ENCODE data around the gene LHX3. TPM values are rescaled to one million over a fixed set of nuclear protein-coding genes. Genes with fewer than 3 reads are reported as not detected.

LHX3 gene
- polyA plus RNA-seq, 2 of the 4 experiments (the other 2 are of a cell fraction), result 0.03 TPM; not detected in 1

DNA sequence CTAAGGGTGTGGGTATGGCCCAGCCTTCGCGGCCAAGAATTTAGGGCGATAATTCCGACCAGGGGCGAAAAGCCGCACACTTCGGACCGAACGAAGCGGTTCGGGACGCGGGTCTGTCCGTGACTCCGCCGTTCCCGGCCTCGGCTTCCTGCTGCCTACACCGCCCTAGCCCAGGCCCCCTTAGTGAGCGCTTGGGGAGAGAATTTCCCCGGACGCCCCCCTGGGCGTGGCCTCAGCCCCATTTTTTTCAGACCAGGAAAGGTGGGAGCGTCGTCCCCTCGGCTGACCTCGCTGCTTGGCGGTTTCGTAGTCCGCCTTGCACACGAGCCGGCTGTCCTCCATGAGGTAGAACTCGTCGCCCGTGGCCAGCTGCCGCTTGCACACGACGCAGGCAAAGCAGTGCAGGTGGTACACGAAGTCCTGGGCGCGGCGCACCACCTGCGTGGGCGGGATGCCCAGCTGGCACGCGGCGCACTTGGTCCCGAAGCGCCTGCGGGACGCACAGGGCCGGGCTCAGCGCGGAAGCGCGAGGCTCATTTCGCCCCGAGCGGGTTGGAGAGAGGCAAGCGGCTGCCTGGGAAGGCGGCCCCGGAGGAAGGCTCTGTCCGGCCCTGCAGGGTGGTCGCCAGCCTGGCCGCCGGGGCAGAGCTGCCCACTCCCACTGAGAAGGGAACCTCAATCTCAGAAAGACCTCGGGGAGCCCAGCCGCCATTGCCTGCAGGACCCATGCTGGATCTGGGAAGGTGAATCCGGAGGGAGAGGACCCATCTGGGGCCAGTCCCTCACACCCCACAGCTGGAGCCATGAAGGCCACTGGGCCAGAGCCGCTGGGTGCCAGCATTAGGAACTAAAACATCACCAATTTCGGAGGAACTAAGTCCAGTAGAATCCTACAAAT, 5.3 kb downstream of the LHX3 start:
- TF ChIP-seq KDM5A (IDR thresholded peaks at IDR 0.05) (no peak), CEBPB (IDR thresholded peaks at IDR 0.05) (no peak), JUN (IDR thresholded peaks at IDR 0.05) (no peak), PHF8 (IDR thresholded peaks at IDR 0.05; ENCODE audit: borderline replicate concordance, low read depth) (no peak)
- TF ChIP-seq, protein P1, sequence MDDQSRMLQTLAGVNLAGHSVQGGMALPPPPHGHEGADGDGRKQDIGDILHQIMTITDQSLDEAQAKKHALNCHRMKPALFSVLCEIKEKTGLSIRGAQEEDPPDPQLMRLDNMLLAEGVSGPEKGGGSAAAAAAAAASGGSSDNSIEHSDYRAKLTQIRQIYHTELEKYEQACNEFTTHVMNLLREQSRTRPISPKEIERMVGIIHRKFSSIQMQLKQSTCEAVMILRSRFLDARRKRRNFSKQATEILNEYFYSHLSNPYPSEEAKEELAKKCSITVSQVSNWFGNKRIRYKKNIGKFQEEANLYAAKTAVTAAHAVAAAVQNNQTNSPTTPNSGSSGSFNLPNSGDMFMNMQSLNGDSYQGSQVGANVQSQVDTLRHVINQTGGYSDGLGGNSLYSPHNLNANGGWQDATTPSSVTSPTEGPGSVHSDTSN (IDR thresholded peaks at IDR 0.05), result no peak
- ChIA-PET POLR2A (no interaction called here), CTCF (no interaction called here)
- 69% methylated on average over 63 of the region's 71 CpGs for WGBS (ENCODE audit: missing lambda C conversion rate)
- FAIRE-seq (no peak), DNase-seq (ENCODE audit: low read depth in 1 of 2, low spot score in 1 of 2) (no peak), ATAC-seq (no peak)
- Histone ChIP-seq H3K4me3 (no peak overlapping the region), H3K4me1 (peaks cover 10% of the 10 kb centered on the region; the same call in 1 of the 3 replicates), H3K4me2 (no peak overlapping the region), H3K9me3 (no peaks in the 10 kb centered on the region), H3K27ac (no peak overlapping the region)

DNA sequence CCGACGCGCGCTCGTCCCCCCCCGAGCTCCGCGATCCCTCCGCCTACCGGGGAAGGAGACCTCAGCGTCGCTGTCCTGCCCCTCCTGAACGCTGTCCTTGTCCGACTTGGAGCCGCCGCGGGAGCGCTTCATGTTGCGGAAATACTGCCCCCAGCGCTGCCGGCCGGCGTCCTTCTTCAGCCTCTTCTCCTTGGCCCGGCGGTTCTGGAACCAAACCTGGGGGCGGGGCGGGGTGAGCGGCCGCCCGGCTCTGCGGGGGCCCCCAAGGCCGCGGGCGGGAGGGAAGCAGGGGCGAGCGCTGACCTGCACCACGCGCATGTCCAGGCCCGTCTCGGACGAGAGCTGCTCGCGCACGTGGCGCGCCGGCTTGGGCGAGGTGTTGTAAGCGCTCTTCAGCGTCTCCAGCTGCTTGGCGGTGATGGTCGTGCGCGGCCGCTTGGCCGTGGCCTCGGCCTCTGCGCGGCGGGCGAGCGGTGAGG, 6.3 kb downstream of the LHX3 start:
- CTCF ChIA-PET, result no interaction called here
- WGBS (ENCODE audit: missing lambda C conversion rate), result 7% methylated on average over 28 of the region's 62 CpGs

DNA sequence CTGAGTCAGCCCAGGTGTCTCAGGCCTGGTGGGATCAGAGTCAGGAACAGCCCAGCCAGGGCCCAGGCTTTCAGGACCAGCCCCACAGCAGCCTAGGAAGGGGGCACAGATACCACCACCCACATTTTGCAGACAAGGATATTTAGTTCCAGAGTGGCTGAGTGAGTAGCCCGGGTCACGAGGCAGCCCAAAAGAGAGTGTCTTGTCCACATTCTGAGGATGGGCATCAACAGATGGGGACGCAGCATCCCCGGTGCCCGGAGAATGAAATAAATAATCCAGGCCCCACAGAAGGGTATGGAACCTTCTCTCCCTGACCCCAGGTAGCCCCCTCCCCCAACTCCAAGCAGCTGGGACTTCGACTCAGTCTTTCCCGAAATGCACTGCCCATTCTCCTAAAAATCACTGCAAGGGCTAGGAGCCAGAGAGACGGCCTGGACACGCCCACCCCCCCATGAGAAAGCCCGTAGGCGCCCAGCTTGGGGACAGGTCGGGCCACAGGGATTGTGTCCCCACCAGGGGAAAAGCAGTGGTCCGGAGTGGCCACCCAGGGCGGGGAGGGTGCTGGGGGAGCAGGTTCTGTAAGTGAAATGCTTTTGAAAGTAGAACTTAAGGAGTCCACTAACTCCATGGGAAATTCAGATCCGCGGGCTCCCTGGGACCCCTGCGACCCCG, 6.9 kb downstream of the LHX3 start:
- ChIA-PET CTCF (no interaction called here), POLR2A (no interaction called here)
- Histone ChIP-seq H3K4me1 (peaks cover 18% of the 10 kb centered on the region), H3K9me3 (no peaks in the 10 kb centered on the region), H3K4me3 (peak overlapping the region; percentile 36; the same call in 2 of the 3 replicates), H3K4me2 (peak overlapping the region; percentile 75), H3K27ac (no peak overlapping the region)
- FAIRE-seq, result no peak
- DNase-seq (ENCODE audit: low read depth in 1 of 2, low spot score in 1 of 2), result no peak
- no peak for ATAC-seq
- TF ChIP-seq TP53 (CRISPR knock-in tag; IDR thresholded peaks at IDR 0.05) (no peak), ZC3H11A (IDR thresholded peaks at IDR 0.05) (no peak), BHLHE40 (IDR thresholded peaks at IDR 0.05; ENCODE audit: low read depth, low read length) (no peak), POLR2AphosphoS2 (conservative IDR thresholded peaks at IDR 0.05; ENCODE audit: low read length) (no peak), MAFK (IDR thresholded peaks at IDR 0.05; ENCODE audit: partially characterized antibody) (no peak), HEYL (CRISPR knock-in tag; IDR thresholded peaks at IDR 0.05) (no peak), EP300 (IDR thresholded peaks at IDR 0.05) (no peak), RFX5 (IDR thresholded peaks at IDR 0.05) (no peak)
- TF ChIP-seq, protein P2, sequence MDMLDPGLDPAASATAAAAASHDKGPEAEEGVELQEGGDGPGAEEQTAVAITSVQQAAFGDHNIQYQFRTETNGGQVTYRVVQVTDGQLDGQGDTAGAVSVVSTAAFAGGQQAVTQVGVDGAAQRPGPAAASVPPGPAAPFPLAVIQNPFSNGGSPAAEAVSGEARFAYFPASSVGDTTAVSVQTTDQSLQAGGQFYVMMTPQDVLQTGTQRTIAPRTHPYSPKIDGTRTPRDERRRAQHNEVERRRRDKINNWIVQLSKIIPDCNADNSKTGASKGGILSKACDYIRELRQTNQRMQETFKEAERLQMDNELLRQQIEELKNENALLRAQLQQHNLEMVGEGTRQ (IDR thresholded peaks at IDR 0.05), result no peak
- TF ChIP-seq, protein P3, sequence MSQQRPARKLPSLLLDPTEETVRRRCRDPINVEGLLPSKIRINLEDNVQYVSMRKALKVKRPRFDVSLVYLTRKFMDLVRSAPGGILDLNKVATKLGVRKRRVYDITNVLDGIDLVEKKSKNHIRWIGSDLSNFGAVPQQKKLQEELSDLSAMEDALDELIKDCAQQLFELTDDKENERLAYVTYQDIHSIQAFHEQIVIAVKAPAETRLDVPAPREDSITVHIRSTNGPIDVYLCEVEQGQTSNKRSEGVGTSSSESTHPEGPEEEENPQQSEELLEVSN (IDR thresholded peaks at IDR 0.05; ENCODE audit: borderline replicate concordance, low read depth), result no peak
- TF ChIP-seq, protein P4, sequence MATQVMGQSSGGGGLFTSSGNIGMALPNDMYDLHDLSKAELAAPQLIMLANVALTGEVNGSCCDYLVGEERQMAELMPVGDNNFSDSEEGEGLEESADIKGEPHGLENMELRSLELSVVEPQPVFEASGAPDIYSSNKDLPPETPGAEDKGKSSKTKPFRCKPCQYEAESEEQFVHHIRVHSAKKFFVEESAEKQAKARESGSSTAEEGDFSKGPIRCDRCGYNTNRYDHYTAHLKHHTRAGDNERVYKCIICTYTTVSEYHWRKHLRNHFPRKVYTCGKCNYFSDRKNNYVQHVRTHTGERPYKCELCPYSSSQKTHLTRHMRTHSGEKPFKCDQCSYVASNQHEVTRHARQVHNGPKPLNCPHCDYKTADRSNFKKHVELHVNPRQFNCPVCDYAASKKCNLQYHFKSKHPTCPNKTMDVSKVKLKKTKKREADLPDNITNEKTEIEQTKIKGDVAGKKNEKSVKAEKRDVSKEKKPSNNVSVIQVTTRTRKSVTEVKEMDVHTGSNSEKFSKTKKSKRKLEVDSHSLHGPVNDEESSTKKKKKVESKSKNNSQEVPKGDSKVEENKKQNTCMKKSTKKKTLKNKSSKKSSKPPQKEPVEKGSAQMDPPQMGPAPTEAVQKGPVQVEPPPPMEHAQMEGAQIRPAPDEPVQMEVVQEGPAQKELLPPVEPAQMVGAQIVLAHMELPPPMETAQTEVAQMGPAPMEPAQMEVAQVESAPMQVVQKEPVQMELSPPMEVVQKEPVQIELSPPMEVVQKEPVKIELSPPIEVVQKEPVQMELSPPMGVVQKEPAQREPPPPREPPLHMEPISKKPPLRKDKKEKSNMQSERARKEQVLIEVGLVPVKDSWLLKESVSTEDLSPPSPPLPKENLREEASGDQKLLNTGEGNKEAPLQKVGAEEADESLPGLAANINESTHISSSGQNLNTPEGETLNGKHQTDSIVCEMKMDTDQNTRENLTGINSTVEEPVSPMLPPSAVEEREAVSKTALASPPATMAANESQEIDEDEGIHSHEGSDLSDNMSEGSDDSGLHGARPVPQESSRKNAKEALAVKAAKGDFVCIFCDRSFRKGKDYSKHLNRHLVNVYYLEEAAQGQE (IDR thresholded peaks at IDR 0.05), result no peak
- 34% methylated on average over 14 of the region's 18 CpGs for WGBS (ENCODE audit: missing lambda C conversion rate)

More for the DNA sequence above, 6.3 kb downstream of the LHX3 start:
- peak in 1 of 2 experiments; percentile 60 for DNase-seq (ENCODE audit: low read depth in 1 of 2, low spot score in 1 of 2)
- H3K4me2 ChIP-seq, result peak overlapping the region; percentile 75
- H3K4me3 ChIP-seq, result peak overlapping the region; percentile 36; the same call in 2 of the 3 replicates
- POLR2A ChIA-PET, result no interaction called here
- H3K9me3 ChIP-seq, result no peaks in the 10 kb centered on the region
- peak; percentile 21 to 34; a peak in 4 of 6 replicates for ATAC-seq
- FAIRE-seq, result no peak
- no peak overlapping the region for H3K27ac ChIP-seq
- H3K4me1 ChIP-seq, result peaks cover 12% of the 10 kb centered on the region
- TF ChIP-seq, protein P3 (IDR thresholded peaks at IDR 0.05; ENCODE audit: borderline replicate concordance, low read depth), result peak; percentile 86
- no peak for TF ChIP-seq POLR2AphosphoS2 (conservative IDR thresholded peaks at IDR 0.05; ENCODE audit: low read length)
- TF ChIP-seq, protein P5, sequence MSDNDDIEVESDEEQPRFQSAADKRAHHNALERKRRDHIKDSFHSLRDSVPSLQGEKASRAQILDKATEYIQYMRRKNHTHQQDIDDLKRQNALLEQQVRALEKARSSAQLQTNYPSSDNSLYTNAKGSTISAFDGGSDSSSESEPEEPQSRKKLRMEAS (IDR thresholded peaks at IDR 0.05), result peak; percentile 85
